ENCODE data around the gene SLC5A3.

The SLC5A3 gene

DNA sequence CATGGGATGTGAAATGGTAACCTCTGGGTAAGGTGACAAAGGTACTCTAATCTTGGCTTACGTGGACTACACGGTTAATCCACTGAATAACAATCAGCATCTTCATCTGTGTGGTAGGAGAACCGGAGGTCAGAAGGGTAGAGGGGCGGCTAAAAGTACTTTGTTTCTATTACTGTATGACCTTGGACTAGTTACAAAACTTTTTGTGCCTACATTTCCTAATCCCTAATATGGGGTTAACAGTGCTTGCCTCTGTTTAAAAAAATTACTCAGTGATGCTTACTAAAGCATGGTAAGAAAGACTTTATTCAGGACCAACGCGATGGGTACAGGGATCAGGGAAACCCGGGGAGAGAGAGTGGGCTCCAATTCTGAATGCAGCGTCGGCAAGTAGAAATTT is 1.7 kb upstream of the SLC5A3 start:
- no peak for DNase-seq (ENCODE audit: low read depth)

DNA sequence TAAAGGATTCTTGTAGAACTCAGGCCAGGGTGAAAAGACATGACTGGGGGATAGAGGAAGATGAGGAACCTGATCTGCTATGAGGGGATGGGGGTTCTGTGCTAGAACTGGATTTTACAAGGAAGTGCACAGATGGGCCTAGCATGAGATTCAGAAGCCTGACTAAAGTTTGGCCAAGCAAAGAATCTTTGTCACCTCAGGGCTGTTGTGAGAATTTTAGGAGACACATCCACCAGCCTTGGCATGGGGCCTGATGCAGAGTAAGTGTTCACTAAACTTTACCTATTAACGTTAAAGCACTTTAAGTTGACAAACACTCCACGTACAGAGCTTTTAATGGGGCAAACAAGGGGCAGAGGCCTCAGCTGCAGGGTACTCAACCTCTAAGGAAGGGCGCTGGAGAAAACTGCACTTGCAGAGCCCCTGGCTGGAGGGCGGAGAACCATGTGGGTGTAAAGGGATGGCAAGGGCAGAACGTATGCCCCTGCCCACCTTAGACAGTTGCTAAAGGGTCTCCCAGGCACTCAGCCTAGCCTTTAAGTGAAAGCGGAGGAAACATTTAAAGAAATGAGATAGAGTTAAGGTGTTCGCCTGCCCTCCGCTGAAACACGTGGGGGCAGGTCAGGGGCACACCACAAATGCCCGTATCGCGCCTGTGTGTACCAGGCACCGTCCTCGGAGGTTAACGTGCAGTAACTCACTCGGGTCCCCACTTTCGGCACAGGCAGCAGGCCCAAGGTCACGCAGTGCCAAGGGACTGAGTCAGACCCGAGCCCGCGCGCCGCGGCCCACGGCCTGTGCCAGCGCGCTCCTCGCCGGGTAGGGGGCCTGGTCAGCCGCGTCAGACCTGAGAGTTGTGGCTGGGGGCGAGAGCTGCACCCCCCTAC is 990 bp upstream of the SLC5A3 start:
- DNase-seq (ENCODE audit: low read depth): no peak

DNA sequence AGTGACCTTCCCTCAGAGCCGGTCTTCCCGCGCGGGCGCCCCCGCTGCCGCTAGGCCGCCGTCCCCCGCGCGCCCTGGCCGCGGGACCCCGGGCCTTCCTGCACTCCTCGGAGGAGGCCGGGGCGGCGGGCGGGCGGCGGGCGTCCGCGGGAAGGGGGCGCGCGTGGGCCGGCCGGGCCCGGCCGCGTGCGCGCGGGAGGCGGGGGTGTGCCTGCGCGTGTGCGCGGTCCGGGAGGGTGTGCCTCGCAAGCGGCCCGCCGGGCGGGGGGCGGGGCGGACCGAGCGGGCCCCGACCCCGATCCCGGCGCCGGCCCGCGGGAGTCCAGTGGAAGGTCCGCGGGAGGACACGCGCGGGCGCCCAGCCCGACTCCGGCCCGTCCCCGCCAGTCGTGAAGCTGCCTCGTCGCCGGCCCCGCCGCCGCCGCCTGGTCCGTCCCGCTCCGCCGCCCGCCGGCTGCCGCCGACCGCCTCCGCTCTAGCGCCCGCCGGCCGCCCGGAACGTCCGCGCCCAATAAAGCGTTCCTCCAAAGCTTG is 438 bp downstream of the SLC5A3 start:
- no peak for DNase-seq (ENCODE audit: low read depth)

DNA sequence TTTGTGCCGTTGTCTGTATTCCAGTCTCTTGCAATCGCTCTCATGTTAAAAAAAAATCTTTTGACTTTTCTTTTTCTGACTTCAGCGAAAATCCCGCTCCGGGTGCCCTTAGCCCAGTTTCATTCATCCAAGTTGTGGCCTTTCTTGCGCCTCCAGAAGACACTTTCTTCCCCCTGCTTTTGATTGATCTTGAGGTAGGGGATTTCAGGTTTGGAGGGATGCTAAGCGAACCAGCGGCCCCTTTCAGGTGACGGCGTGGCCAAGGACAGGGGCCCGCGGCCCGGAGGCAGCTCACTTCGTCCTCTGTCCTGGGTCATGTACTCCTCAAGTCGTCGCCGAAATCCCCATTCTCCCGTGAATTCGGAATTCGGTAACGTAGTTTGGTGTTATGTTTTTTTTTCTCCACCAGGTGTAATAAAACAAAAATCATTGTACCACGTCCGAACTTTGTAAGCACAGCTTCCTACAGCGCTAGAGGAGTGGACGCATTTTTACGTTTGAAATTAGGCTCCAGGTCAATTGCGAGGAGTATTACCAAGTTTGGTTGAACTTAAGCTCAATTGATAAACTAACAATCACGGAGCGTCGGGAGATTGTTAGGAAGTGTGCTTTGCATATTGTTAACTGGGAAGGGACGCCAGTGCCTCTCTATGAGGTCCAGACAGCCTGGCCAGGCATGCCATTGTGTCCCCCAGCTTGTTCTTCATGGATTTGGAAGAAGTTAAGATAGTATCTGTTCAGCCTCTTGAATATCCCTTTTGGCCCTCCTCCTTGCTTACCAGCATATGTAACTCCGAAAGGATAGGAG is 1.1 kb downstream of the SLC5A3 start:
- DNase-seq (ENCODE audit: low read depth): no peak

DNA sequence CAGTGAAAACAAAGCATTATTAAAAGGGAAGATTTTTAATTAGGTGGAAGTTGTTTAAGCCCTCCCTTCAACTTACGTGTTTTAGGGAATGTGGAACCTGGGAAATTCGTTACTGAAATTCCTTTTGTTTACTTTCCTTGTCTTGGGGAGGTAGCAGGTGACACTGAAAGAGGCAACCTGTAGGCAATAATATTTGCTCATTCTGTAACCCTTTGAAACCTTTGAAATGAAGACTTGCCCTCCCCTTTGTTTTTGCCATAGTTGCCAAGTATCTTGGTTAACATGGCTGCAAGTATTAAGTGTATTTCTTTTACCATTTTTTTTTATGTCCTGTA is 1.7 kb downstream of the SLC5A3 start:
- no peak for DNase-seq (ENCODE audit: low read depth)

DNA sequence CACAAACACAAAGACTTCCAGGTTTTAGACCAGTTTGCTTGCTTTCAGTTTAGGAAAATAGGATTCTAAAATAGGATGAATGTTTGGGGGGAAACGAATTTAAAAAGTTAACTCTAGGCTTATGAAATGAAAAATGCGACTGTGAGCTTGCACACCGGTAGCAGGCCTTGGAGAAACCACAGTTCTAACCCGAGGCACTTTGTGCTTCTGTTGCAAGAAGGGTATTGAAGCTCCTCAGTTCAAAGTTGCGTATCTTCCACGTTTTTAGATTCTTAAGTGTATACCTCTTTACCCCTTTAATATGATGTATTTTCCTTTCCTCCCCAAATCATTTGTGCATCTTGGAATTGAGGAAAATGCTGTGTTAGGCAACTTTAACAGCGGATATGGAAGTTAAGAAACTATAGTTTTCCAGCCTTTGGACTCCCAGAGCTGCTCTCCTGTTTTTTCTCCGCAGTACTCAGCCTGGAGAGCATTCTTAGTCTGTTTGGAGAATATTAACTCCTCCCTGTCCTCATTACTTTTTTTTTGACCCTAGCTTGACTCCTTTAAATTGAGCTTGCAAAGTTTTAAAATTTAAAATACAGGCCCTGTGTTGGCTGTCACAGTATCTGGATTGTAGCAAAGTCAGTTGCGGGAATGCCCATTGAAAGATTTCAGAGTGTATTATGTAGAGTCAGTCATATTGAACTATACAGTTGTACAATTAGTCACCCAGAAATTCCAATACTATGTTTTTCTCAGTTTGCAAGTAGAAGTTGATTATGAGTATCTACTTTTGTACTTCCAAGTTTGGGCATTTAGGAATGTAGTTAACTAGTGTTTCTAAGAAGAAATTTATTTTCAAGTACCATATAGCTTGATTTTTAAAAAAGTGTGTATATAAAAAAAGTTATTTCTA is 2.6 kb downstream of the SLC5A3 start:
- DNase-seq (ENCODE audit: low read depth): no peak

DNA sequence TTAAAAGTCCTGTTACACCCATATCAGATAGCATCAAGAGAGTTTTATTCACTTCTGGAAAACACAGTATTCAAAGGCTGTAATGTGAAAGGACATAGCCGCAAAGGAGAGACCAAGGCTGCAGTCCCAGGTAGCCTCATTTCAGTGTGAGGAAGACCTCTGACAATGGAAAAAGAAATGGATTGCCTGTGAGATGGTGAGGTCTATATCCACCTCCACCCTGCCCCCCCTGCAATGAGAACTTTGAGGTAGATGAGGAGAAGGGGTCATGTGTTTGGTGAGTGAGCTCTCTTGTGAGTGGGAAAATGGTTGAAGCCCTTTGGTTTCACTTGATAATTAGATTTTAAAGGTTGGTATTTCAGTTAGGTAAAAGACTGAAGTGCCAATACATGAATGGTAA is 3.5 kb downstream of the SLC5A3 start:
- DNase-seq (ENCODE audit: low read depth): no peak

DNA sequence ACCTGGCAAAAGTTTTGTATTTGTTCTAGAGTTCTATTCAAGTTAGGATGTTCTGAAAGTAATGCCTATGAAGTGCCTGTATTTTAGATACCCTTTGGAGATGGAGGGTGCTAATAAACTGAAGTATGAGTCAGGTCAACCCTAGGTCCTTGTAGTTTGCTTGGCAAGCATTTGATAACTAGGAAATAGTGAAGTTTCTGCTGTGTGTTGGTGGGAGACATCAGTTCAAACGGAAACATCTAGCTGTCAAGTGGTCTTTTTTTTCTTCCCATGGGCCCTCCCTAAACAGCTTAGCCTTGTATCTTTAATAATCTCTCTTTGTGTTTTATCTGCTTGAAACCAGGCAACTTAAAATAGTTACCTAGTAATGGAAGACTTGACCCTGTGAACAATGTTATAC is 4.5 kb downstream of the SLC5A3 start:
- DNase-seq (ENCODE audit: low read depth): no peak

DNA sequence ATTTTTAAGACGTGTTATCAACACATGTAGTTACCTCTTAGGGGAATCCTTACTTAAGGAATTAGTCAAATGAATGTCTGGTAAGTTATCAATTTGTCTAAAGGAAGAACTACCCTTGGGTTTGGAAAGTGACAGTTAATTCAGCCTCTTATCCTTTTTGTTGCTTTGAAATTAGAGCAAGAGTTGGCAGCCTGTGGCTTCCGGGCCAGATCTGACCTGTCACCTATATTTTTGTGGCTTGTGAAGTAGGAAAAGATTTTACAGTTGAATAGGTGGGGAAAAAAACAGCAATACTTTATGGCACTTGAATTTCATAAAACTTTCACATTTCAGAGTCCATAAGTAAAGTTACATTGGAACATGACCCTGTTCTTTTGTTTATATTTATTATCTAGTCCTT is 5.5 kb downstream of the SLC5A3 start:
- no peak for DNase-seq (ENCODE audit: low read depth)

DNA sequence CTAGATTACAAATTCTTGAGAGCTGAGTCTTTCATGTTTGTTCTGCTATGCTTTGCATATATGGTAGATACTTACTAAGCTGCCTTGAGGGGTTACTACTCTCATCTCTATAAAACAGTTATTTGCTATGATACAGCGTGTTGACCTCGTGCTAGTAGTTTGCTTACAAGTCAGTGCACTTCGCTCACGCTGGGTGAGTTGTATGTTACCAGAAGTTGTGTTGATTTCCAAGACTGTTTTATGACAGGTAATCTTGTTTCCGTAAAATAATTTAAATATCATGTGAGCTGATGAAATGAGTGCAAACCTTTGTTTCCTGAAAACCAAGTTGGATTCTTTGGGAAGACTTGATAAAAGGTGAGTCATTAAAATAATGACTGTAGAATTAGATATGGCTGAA is 7.3 kb downstream of the SLC5A3 start:
- DNase-seq (ENCODE audit: low read depth): no peak

DNA sequence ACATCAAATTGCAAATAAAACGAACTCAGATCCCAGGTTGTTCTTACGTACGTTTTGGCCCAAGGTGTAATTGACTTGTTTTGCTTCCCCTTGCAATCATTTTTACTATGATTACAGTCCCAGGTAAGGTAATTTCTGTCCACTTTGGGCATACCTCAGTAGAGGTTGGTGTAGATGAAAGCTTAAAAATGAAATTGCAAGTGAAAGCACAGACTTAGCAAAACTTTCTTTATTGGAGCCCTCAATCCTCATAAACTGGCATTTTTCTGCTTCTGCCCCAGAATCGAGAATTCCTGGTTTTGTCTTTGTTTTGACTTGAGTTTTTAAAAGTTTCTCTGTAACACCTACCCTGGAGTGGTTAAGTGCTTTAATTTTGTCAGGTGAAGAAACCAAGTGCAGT is 9.4 kb downstream of the SLC5A3 start:
- no peak for DNase-seq (ENCODE audit: low read depth)

DNA sequence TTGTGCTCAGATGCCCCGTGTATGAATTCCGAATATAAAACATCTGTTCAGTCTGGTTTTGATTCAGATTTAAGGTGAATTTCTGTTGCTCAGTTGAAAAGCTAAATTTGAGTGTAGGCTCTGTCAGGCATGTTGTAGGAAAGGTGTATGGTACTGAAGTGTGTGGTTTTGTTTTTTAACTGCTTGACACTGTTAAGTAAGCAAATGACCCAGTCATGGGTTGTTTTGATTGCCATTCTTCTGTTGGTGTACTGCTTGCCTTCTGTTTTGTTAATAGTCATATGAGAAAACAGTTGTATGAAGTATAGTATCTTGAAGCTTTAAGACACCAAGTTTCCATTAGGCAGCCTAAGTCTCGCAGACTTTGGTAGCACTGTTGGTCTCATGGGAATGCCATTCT is 10.0 kb downstream of the SLC5A3 start:
- DNase-seq (ENCODE audit: low read depth): no peak

DNA sequence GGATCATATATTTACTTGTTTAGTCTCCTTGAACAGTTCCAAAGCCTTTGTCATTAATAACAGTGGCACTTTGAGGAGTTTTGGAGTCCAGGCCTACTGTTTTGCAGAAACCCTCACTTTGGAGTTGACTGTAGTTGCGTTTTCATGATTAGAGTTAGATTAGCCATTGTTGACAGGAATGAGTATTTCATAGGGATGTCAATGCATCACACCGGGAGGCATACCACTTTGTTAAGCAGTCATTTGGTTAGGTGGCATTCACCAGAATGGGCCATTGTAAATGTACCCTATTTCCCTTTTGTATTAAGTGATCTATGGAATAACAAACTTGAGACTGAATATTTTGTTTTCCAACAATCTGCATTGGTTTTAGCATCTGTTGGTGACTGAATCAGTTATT is 11.8 kb downstream of the SLC5A3 start:
- DNase-seq (ENCODE audit: low read depth): no peak

DNA sequence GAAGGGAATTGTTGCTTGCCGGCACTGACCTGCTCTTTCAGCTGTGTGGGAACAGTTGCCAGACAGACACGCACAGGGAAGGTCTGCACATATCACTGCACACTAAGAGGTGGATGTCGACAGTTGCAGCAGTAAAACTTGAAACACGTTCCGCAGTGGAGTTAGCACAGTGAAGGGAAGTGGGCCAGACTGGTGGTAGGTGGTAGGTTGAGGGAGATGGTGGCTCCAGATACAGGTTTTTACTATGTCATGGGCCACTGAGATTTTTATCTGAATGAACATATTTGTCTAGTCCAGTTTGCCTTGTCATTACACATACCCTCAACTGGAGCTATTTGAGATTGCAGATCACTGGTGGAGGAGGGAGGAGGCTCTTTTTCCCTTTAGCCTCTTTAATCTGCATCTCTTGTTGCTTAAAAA is 13.5 kb downstream of the SLC5A3 start:
- no peak for DNase-seq (ENCODE audit: low read depth)

DNA sequence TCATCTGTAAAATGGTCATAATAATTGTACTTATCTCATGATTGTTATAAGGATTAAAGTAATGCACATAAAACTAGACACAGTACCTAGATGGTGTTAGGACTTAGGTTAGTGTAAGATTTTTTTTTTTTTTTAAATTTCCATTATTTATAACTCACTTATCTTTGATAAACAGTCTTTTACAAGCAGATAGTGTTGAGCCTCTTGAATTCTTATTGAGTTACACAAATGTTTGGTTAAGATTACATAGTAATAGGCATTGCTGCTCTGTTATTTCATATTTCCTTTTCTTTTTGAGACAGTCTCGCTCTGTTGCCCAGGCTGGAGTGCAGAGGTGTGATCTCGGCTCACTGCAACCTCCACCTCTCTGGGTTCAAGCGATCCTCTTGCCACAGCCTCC is 15.4 kb downstream of the SLC5A3 start:
- DNase-seq (ENCODE audit: low read depth): no peak

DNA sequence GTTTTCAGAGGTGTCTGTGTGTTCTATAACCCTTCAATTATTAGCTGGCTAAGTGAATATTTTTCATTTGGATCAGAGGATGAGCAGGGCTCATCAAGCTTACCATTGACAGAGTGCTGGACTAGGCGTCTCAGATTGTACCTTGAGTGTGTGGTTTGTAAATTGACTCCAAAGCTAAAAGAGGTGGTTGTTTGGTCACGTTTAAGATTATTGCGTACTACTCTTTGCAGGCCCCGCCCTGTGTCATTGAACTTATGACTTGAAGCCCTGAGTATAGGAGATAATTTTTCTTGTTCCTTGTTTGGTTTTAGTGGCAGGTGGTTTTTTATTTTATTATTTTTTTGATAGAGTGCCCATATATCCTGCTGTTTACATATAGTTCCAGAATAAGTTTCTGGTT is 17.7 kb downstream of the SLC5A3 start:
- DNase-seq (ENCODE audit: low read depth): no peak

DNA sequence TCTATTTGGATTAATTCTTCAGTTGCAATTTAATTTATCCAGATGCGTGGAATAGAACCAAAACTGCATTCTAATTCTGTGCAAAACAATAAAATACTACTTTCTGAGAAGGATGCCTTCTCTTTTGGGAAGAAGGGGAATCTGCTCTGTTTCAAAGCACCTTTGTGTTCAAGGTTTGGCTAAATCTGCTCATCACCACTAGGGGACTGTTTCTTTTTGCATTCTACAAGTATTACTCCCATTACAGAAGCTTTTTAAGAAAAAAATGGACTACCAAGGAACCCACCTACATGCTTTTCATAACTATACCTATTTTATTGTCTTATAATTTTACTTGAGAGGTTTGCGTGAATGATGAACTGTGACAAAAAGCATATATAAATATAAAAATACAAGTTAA is 18.2 kb downstream of the SLC5A3 start:
- DNase-seq (ENCODE audit: low read depth): no peak

DNA sequence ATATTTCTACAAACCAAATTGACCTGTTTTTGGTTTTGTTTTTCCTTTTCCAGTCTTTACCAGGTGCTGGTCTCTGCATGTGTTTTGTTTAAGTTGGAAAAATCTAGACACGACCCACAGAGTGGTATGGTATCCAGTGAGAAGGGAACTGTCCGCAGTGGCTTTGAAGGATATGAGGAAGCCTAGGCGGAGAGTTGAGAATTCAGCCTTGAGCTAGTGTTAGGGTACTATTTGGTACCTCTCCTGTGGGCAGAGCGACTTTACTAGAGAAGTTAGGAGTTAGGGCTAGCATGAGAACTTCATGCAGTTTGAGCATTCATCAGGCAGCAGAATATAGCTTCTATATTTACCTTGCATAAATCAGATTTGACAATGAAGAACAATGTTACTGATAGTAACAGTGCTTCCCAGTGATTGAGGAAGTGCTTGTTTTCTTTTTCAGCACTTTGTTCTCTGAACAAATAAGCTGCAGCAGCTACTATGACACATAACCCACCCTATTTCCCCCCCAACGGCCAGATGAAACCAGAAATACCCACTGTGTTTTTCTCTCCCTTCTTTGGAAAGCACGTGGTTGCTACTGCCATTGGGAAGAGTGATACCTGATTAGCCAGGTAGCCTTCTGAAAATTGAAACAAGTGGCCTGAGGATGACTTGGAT is 19.0 kb downstream of the SLC5A3 start:
- no peak for DNase-seq (ENCODE audit: low read depth)

DNA sequence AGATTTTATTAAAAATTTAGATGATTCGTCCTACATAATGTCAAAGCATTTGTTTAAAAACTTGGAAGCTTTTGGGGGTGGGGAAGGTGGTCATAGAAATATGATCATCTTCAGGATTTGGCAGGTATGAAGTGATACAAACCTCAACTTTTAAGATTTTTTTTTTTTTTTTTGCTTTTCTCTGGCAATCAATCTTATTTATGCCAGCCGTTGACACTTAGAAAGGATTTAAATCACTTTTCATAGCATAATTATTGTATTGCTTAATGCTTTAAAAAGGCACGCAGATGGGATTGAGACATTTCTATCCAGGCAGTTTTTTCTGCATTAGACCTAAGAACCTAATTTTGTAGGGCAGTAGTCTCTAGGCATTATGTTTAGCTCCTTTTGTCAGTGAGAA is 19.7 kb downstream of the SLC5A3 start:
- DNase-seq (ENCODE audit: low read depth): no peak

DNA sequence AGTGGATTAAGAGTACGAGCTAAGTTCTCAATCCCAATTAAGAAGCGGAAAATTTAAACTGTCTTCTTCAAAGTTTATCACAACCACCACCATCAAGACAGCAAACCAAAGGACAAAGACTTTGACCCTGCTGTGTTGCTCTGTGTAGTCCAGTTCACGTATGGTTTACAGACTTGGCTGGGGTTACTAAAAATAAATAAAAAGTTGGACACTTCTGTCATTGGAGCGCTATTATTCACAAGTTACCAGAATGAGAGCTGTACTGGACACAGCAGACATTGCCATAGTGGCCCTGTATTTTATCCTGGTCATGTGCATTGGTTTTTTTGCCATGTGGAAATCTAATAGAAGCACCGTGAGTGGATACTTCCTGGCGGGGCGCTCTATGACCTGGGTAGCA is 21.6 kb downstream of the SLC5A3 start:
- no peak for DNase-seq (ENCODE audit: low read depth)

DNA sequence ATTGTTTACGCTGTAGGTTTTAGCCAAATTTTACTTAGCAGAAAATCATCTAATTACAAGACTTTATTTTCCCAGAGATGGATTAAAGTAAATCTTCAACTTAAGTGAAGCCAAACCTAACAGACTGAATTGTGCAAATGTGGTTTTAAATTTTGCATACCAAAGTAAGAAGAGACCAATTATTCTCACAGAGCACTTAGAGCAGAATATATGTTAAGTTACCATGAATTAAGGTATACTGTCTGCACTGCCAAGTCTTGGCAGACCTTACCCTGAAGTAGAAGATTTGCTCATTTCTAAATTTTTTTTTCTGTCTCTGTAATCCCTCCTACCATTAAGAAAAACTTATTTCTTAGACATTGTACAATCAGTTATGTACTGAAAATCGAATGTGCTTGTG is 24.1 kb downstream of the SLC5A3 start:
- no peak for DNase-seq (ENCODE audit: low read depth)

DNA sequence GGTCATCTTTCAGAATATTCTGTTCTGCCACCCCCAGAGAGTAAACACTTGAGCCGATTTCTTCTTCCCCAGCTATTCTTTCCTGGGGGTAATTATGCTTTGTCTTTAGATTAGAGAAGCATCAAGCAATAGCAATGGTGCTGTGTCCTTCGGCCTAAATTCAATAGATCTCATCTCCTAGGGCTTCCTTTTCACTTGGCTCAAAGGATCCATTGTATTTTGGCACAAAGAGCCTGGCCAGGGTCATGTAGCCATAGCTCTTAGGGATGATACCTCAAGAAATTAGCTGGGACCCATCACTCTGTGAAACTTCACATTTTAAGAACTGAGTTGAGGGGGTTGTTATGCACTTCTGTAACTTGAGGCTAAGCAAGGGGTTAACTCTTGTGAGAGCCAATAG is 27.0 kb downstream of the SLC5A3 start:
- DNase-seq (ENCODE audit: low read depth): no peak

Measured in HS-27A (cell line).